Ascending aorta (tissue), 2 donors: Measurements from ENCODE around the gene ADAM29. TPM values are rescaled to one million over a fixed set of nuclear protein-coding genes. Genes with fewer than 3 reads are reported as not detected.
"Not testable (repeated sequence)": the region's sequence is repeated elsewhere in the genome, so short reads cannot be mapped to it uniquely, and the experiment has no call there.

Source experiments
- DNase-seq, 2 donors: peaks; one replicate each; pipeline ENCODE4 v3.0.0-alpha.2; 2019; ENCODE audit warnings: low spot score in 2 of 2
- H3K27ac ChIP-seq, 2 donors: fragments of 200-600 bp; sonication (generic); one replicate each; pipeline ENCODE4 v1.5.1; 2016 to 2017; ENCODE audit warnings: mild to moderate bottlenecking in 1 of 2
- H3K27me3 ChIP-seq: fragments of 200-600 bp; sonication (generic); one replicate; pipeline ENCODE4 v1.5.1; 2017
- H3K36me3 ChIP-seq, 2 donors: fragments of 200-600 bp; sonication (generic); one replicate each; pipeline ENCODE4 v1.5.1; 2016
- H3K4me1 ChIP-seq, 2 donors: fragments of 200-600 bp; sonication (generic); one replicate each; pipeline ENCODE4 v1.5.1; 2016 to 2017; ENCODE audit warnings: mild to moderate bottlenecking in 1 of 2
- H3K4me3 ChIP-seq, 2 donors: fragments of 200-600 bp; sonication (generic); one replicate each; pipeline ENCODE4 v1.5.1; 2016 to 2017; ENCODE audit warnings: mild to moderate bottlenecking in 1 of 2
- H3K9me3 ChIP-seq, 2 donors: fragments of 200-600 bp; sonication (generic); one replicate each; pipeline ENCODE4 v1.5.1; 2016
- intact Hi-C: fragments of 100-400 bp; cut with DNase I; formaldehyde crosslinking; loops from one replicate; pipeline ENCODE4 v1.15.1; 2023
- total RNA-seq: library from RNA; depleted of rRNA; stranded (reverse); fragments of >200 nt; gene quantifications from one replicate; pipeline ENCODE4 v1.1.0, GENCODE V29; 2016
- TF ChIP-seq, protein P1 (sequence below), 3 experiments: fragments of 200-600 bp in 2 of 3; fragments of 450-650 bp in 1 of 3; sonication (generic) in 2 of 3; IDR thresholded peaks; one replicate each; pipeline ENCODE4 v1.5.1; 2016 to 2019; ENCODE audit warnings: antibody characterized with exemption in 3 of 3, mild to moderate bottlenecking in 1 of 3, moderate library complexity in 1 of 3

ADAM29 gene
- not detected for total RNA-seq

DNA sequence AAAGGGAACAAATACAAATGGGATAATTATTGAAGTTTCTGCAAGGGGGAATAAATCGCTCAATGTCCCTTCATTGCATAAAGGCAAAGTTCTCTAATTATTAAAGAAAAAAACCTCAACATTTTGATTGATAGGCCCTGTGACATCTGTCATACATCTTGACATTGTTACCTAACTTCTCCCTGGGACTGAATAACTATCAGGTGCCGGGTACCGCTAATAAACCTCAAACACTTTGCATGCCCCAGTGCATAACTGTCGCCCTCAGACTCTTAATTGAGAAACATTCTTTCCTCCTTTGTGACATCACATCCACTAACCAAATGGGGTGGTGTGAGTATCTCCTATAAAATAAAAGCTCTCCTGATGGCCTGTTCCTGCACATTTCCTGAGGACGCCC is at the start of gene ADAM29:
ADAM29 (plus strand) TSS at position 301 of the 400 bp plus-strand sequence. CDS start 57,168 bp downstream, outside the sequence.
- H3K36me3 ChIP-seq, result no peaks in the 10 kb centered on the region
- no peaks in the 10 kb centered on the region for H3K9me3 ChIP-seq
- no peak within 1 kb of the TSS for H3K27ac ChIP-seq
- no peak within 1 kb of the TSS for H3K4me3 ChIP-seq
- DNase-seq, result no peak
- no peaks in the 10 kb centered on the region for H3K27me3 ChIP-seq
- intact Hi-C loops, result no loop called here
- no peaks in the 10 kb centered on the region for H3K4me1 ChIP-seq
- TF ChIP-seq, protein P1, sequence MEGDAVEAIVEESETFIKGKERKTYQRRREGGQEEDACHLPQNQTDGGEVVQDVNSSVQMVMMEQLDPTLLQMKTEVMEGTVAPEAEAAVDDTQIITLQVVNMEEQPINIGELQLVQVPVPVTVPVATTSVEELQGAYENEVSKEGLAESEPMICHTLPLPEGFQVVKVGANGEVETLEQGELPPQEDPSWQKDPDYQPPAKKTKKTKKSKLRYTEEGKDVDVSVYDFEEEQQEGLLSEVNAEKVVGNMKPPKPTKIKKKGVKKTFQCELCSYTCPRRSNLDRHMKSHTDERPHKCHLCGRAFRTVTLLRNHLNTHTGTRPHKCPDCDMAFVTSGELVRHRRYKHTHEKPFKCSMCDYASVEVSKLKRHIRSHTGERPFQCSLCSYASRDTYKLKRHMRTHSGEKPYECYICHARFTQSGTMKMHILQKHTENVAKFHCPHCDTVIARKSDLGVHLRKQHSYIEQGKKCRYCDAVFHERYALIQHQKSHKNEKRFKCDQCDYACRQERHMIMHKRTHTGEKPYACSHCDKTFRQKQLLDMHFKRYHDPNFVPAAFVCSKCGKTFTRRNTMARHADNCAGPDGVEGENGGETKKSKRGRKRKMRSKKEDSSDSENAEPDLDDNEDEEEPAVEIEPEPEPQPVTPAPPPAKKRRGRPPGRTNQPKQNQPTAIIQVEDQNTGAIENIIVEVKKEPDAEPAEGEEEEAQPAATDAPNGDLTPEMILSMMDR (IDR thresholded peaks at IDR 0.05), result no peak

DNA sequence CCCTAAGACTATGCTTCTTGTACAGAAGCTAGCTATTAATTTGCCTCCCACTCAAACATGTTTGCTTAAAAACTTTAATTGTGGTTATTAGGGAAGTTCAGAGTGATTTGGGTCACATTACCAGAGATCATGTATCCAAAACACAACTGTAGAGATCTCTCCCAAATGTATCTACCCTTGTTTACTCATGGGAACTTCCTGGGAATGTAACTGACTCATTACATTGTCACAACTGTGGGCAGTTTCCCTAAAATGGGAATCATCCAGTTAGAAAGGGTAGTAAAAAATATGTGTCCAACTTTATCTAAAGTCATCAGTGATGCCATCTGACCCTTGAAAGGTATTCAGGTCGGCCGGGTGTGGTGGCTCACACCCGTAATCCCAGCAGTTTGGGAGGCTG is 48.8 kb upstream of the ADAM29 start:
- intact Hi-C loops, result no loop called here

DNA sequence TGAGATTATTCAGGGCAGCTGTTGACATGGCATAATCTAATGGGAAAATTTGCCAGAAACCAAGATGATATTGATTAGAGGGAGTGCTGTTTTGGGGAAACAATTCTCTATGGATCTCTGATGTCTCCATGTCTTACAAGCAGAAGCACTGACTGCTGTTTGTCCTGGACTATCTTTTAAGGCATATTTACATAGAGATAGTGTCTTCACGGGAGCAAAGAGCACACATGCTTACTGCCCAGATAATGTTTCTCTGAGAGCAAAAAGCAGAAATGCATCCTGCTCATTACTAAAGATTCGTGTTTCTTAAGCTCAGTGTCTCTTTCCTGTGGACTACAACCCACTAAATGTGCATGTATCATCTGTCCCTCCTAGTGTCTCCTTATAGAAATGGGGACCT is 47.8 kb upstream of the ADAM29 start:
- intact Hi-C loops, result no loop called here
- H3K27me3 ChIP-seq, result no peaks in the 10 kb centered on the region

More for the DNA sequence above, 48.8 kb upstream of the ADAM29 start:
- TF ChIP-seq, protein P1 (IDR thresholded peaks at IDR 0.05), result no peak
- Histone ChIP-seq H3K27ac (no peak overlapping the region), H3K4me3 (no peak overlapping the region), H3K9me3 (no peaks in the 10 kb centered on the region), H3K36me3 (no peaks in the 10 kb centered on the region), H3K4me1 (no peaks in the 10 kb centered on the region), H3K27me3 (no peaks in the 10 kb centered on the region)
- DNase-seq, result no peak

GRCh38 chr4:174871407-174871806 is 46.8 kb upstream of the ADAM29 start:
- H3K27ac ChIP-seq, result no peak overlapping the region
- H3K27me3 ChIP-seq, result no peaks in the 10 kb centered on the region
- H3K4me1 ChIP-seq, result no peaks in the 10 kb centered on the region
- TF ChIP-seq, protein P1 (IDR thresholded peaks at IDR 0.05), result no peak
- H3K36me3 ChIP-seq, result no peaks in the 10 kb centered on the region
- DNase-seq, result no peak
- H3K4me3 ChIP-seq, result no peak overlapping the region
- intact Hi-C loops, result no loop called here
- no peaks in the 10 kb centered on the region for H3K9me3 ChIP-seq

More for the DNA sequence above, 47.8 kb upstream of the ADAM29 start:
- no peak overlapping the region for H3K27ac ChIP-seq
- TF ChIP-seq, protein P1 (IDR thresholded peaks at IDR 0.05), result no peak
- H3K36me3 ChIP-seq, result no peaks in the 10 kb centered on the region
- no peaks in the 10 kb centered on the region for H3K4me1 ChIP-seq
- no peak for DNase-seq
- H3K9me3 ChIP-seq, result no peaks in the 10 kb centered on the region
- H3K4me3 ChIP-seq, result no peak overlapping the region

GRCh38 chr4:174873146-174873545 is 45.0 kb upstream of the ADAM29 start:
- DNase-seq, H3K9me3 ChIP-seq, H3K36me3 ChIP-seq, intact Hi-C loops, H3K4me1 ChIP-seq, H3K27ac ChIP-seq, H3K4me3 ChIP-seq, H3K27me3 ChIP-seq: not testable (repeated sequence)

GRCh38 chr4:174873931-174874330 is 44.2 kb upstream of the ADAM29 start:
- H3K27ac ChIP-seq, result no peak overlapping the region
- no peaks in the 10 kb centered on the region for H3K9me3 ChIP-seq
- DNase-seq, result no peak
- H3K27me3 ChIP-seq, result no peaks in the 10 kb centered on the region
- intact Hi-C loops, result no loop called here
- H3K4me1 ChIP-seq, result no peaks in the 10 kb centered on the region
- no peak overlapping the region for H3K4me3 ChIP-seq
- H3K36me3 ChIP-seq, result no peaks in the 10 kb centered on the region
- TF ChIP-seq, protein P1 (IDR thresholded peaks at IDR 0.05), result peak in 1 of 3 experiments; percentile 11
